HEK293 (cell line): Measurements from ENCODE around the gene CWH43.

Experiments
- CTCF ChIA-PET: fragments of 350-600 bp; formaldehyde crosslinking; extraction: SDS; loops from one replicate; lab custom pipeline; 2021; ENCODE audit warnings: antibody characterized with exemption; lab: Yijun Ruan, JAX
- POLR2A ChIA-PET: fragments of 300-600 bp; formaldehyde crosslinking; extraction: SDS; loops from one replicate; lab custom pipeline; 2020; ENCODE audit warnings: antibody characterized with exemption, inconsistent platforms; lab: Yijun Ruan, JAX
- H3K27ac ChIP-seq: fragments of 200-500 bp; sonication (Bioruptor generic); 2 replicates; pipeline ENCODE4 v1.5.1; 2014; ENCODE audit warnings: low read depth, low read length, control low read depth, inconsistent platforms; ENCODE audit errors: extremely low read depth
- H3K36me3 ChIP-seq, 2 experiments: fragments of 200-500 bp in 1 of 2; sonication (Bioruptor generic) in 1 of 2; 1 replicate in 1 of 2; 2 replicates in 1 of 2; pipeline ENCODE4 v1.5.1; 2014 to 2017; ENCODE audit warnings: inconsistent platforms in 2 of 2, low read length in 2 of 2; ENCODE audit not compliant: control insufficient read depth in 2 of 2, insufficient read depth in 1 of 2
- H3K4me1 ChIP-seq: fragments of 200-500 bp; sonication (Bioruptor generic); 2 replicates; pipeline ENCODE4 v1.5.1; 2014; ENCODE audit warnings: mild to moderate bottlenecking, low read length, inconsistent platforms; ENCODE audit not compliant: control insufficient read depth, insufficient read depth
- H3K4me3 ChIP-seq: 2 replicates; pipeline ENCODE4 v1.5.1; 2011; ENCODE audit warnings: low read depth, mild to moderate bottlenecking, control low read depth, low read length, moderate library complexity
- H3K9me3 ChIP-seq: fragments of 200-500 bp; sonication (Bioruptor generic); 2 replicates; pipeline ENCODE4 v1.5.1; 2014; ENCODE audit warnings: low read depth, low read length, inconsistent platforms; ENCODE audit not compliant: control insufficient read depth, insufficient read depth
- BCL6B ChIP-seq: fragments of 450-650 bp; formaldehyde crosslinking; IDR thresholded peaks from 2 replicates; pipeline ENCODE4 v1.5.1; 2017; ENCODE audit warnings: missing biosample characterization, missing genetic modification characterization
- EGR2 ChIP-seq: fragments of 450-650 bp; formaldehyde crosslinking; IDR thresholded peaks from 2 replicates; pipeline ENCODE4 v1.5.1; 2016; ENCODE audit warnings: low read depth, missing biosample characterization, missing genetic modification characterization
- ZBTB20 ChIP-seq: fragments of 450-650 bp; formaldehyde crosslinking; IDR thresholded peaks from 2 replicates; pipeline ENCODE4 v1.5.1; 2016; ENCODE audit warnings: missing biosample characterization, missing genetic modification characterization
- ZBTB26 ChIP-seq: fragments of 450-650 bp; formaldehyde crosslinking; optimal IDR thresholded peaks from 2 replicates; pipeline ENCODE3; 2016; ENCODE audit warnings: missing biosample characterization, mild to moderate bottlenecking, missing genetic modification characterization
- ZEB2 ChIP-seq: fragments of 450-650 bp; formaldehyde crosslinking; IDR thresholded peaks from 2 replicates; pipeline ENCODE4 v1.5.1; 2016; ENCODE audit warnings: missing biosample characterization, missing genetic modification characterization
- ZNF114 ChIP-seq: fragments of 450-650 bp; formaldehyde crosslinking; IDR thresholded peaks from 2 replicates; pipeline ENCODE4 v1.5.0; 2017; ENCODE audit warnings: missing biosample characterization, missing genetic modification characterization
- ZNF146 ChIP-seq: fragments of 450-650 bp; formaldehyde crosslinking; IDR thresholded peaks from 2 replicates; pipeline ENCODE4 v1.5.1; 2016; ENCODE audit warnings: missing biosample characterization, missing genetic modification characterization
- ZNF184 ChIP-seq: fragments of 450-650 bp; IDR thresholded peaks from 2 replicates; pipeline ENCODE4 v1.5.1; 2018; ENCODE audit warnings: missing biosample characterization, mild to moderate bottlenecking, missing genetic modification characterization
- ZNF354C ChIP-seq: fragments of 450-650 bp; formaldehyde crosslinking; IDR thresholded peaks from 2 replicates; pipeline ENCODE4 v1.5.1; 2016; ENCODE audit warnings: missing biosample characterization, missing genetic modification characterization, low read depth, borderline replicate concordance
- ZNF398 ChIP-seq: fragments of 450-650 bp; formaldehyde crosslinking; IDR thresholded peaks from 2 replicates; pipeline ENCODE4 v1.5.1; 2017; ENCODE audit warnings: missing biosample characterization, missing genetic modification characterization
- ZNF433 ChIP-seq: fragments of 450-650 bp; formaldehyde crosslinking; IDR thresholded peaks from 2 replicates; pipeline ENCODE4 v1.5.1; 2016; ENCODE audit warnings: missing biosample characterization, missing genetic modification characterization, low read depth
- ZNF529 ChIP-seq: fragments of 450-650 bp; formaldehyde crosslinking; IDR thresholded peaks from 2 replicates; pipeline ENCODE4 v1.5.1; 2017; ENCODE audit warnings: missing genetic modification characterization, missing biosample characterization; ENCODE audit not compliant: insufficient replicate concordance
- ZNF544 ChIP-seq: fragments of 450-650 bp; formaldehyde crosslinking; IDR thresholded peaks from 2 replicates; pipeline ENCODE4 v1.5.0; 2017; ENCODE audit warnings: missing biosample characterization, missing genetic modification characterization
- ZNF561 ChIP-seq: fragments of 450-650 bp; IDR thresholded peaks from 2 replicates; pipeline ENCODE4 v1.5.1; 2018; ENCODE audit warnings: missing biosample characterization, missing genetic modification characterization, borderline replicate concordance
- ZNF600 ChIP-seq: fragments of 450-650 bp; formaldehyde crosslinking; IDR thresholded peaks from 2 replicates; pipeline ENCODE4 v1.5.1; 2016; ENCODE audit warnings: missing biosample characterization, missing genetic modification characterization
- ZNF670 ChIP-seq: fragments of 450-650 bp; formaldehyde crosslinking; IDR thresholded peaks from 2 replicates; pipeline ENCODE4 v1.5.1; 2016; ENCODE audit warnings: missing biosample characterization, missing genetic modification characterization, low read depth
- TF ChIP-seq, protein P1 (sequence below): fragments of 450-650 bp; formaldehyde crosslinking; conservative IDR thresholded peaks from 2 replicates; pipeline ENCODE4 v1.5.1; 2016; ENCODE audit warnings: low read depth, missing biosample characterization, missing genetic modification characterization

CWH43 gene

DNA sequence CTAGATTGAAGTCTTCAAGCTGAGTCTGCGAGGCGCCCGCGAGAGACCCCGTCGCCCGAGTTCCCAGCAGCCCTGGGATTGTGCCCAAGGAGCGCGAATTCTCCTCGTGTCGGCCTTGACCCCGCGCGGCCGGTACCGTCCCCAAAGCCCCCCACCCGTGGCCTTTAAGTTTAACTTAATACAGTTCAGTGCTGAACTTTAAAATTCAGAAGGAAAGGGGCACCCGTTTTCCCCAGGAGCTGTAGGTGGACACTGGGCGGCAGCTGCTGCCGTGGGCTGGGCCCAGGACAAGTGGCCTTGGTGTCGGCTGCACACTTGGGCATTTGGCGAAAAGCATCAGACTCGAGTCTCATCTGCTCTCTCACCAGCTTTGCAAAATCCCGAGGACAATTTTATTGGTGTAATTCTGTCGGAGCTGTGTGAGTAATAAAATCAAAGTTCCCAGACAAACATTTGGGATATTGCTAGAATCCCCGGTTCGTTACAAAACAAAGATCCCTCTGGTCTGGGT is 634 bp downstream of the CWH43 start:
- Histone ChIP-seq H3K4me1 (no peaks in the 10 kb centered on the region), H3K9me3 (no peaks in the 10 kb centered on the region), H3K4me3 (no peak overlapping the region), H3K27ac (no peak overlapping the region), H3K36me3 (no peaks in the 10 kb centered on the region)
- no peak for TF ChIP-seq ZNF561 (tag by site-specific recombination)
- TF ChIP-seq ZNF114 (tag by site-specific recombination), result no peak
- TF ChIP-seq ZNF670 (tag by site-specific recombination), result no peak
- no peak for TF ChIP-seq ZNF184
- no peak for TF ChIP-seq ZNF354C (tag by site-specific recombination)
- no peak for TF ChIP-seq ZNF529
- TF ChIP-seq ZNF146, result no peak
- no peak for TF ChIP-seq ZEB2
- no peak for TF ChIP-seq ZBTB20
- no peak for TF ChIP-seq ZNF544 (tag by site-specific recombination)
- TF ChIP-seq EGR2 (tag by site-specific recombination), result no peak
- TF ChIP-seq ZNF398 (tag by site-specific recombination), result no peak
- no peak for TF ChIP-seq ZNF433 (tag by site-specific recombination)
- TF ChIP-seq, protein P1, sequence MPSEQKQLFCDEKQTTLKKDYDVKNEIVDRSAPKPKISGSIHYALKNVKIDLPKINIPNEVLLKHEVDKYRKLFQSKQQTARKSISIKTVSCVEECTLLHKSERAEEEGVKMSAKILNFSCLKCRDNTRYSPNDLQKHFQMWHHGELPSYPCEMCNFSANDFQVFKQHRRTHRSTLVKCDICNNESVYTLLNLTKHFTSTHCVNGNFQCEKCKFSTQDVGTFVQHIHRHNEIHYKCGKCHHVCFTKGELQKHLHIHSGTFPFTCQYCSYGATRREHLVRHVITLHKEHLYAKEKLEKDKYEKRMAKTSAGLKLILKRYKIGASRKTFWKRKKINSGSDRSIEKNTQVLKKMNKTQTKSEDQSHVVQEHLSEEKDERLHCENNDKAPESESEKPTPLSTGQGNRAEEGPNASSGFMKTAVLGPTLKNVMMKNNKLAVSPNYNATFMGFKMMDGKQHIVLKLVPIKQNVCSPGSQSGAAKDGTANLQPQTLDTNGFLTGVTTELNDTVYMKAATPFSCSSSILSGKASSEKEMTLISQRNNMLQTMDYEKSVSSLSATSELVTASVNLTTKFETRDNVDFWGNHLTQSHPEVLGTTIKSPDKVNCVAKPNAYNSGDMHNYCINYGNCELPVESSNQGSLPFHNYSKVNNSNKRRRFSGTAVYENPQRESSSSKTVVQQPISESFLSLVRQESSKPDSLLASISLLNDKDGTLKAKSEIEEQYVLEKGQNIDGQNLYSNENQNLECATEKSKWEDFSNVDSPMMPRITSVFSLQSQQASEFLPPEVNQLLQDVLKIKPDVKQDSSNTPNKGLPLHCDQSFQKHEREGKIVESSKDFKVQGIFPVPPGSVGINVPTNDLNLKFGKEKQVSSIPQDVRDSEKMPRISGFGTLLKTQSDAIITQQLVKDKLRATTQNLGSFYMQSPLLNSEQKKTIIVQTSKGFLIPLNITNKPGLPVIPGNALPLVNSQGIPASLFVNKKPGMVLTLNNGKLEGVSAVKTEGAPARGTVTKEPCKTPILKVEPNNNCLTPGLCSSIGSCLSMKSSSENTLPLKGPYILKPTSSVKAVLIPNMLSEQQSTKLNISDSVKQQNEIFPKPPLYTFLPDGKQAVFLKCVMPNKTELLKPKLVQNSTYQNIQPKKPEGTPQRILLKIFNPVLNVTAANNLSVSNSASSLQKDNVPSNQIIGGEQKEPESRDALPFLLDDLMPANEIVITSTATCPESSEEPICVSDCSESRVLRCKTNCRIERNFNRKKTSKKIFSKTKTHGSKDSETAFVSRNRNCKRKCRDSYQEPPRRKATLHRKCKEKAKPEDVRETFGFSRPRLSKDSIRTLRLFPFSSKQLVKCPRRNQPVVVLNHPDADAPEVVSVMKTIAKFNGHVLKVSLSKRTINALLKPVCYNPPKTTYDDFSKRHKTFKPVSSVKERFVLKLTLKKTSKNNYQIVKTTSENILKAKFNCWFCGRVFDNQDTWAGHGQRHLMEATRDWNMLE (tag by site-specific recombination), result no peak
- TF ChIP-seq BCL6B (tag by site-specific recombination), result no peak
- TF ChIP-seq ZNF600 (tag by site-specific recombination), result no peak
- no peak for TF ChIP-seq ZBTB26 (tag by site-specific recombination)
- CTCF ChIA-PET, result no interaction called here
- POLR2A ChIA-PET, result no interaction called here
